WI38 (cell line): ENCODE data around the gene SMIM33.

Experiments
- H3K4me3 ChIP-seq: 2 replicates; pipeline ENCODE4 v1.5.1; 2011; ENCODE audit warnings: low read depth, mild to moderate bottlenecking, control low read depth, low read length
- CTCF ChIP-seq: IDR thresholded peaks from 2 replicates; pipeline ENCODE4 v1.5.1; 2012; ENCODE audit warnings: low read depth, mild to moderate bottlenecking, control low read depth, low read length

Gene SMIM33

GRCh38 chr5:139513852-139514485 is 43.2 kb downstream of the SMIM33 start:
- no peak for TF ChIP-seq CTCF
- no peak overlapping the region for H3K4me3 ChIP-seq

GRCh38 chr5:139514486-139514856 is 43.7 kb downstream of the SMIM33 start:
- TF ChIP-seq CTCF = no peak

GRCh38 chr5:139517683-139518564 is 47.1 kb downstream of the SMIM33 start:
- peak; percentile 83 for TF ChIP-seq CTCF

More at GRCh38 chr5:139514486-139514856, 43.7 kb downstream of the SMIM33 start:
- H3K4me3 ChIP-seq = no peak overlapping the region

More at GRCh38 chr5:139517683-139518564, 47.1 kb downstream of the SMIM33 start:
- peak overlapping the region; percentile 53 for H3K4me3 ChIP-seq
